DND-41 (cell line): ENCODE data around the gene TGFBR3L.

Source experiments
- ATAC-seq: fragments of 200-7000 bp; cut with Tn5 transposase; 3 replicates; pipeline ENCODE4 v1.9.1; 2021; ENCODE audit warnings: low read depth; ENCODE audit not compliant: insufficient read depth
- DNase-seq: peaks from one replicate; pipeline ENCODE4 v3.0.0-alpha.2; 2020
- H2AFZ ChIP-seq: 2 replicates; pipeline ENCODE4 v1.6.0; 2012; ENCODE audit warnings: low read depth, low read length
- H3K27ac ChIP-seq: 2 replicates; pipeline ENCODE4 v1.5.1; 2012; ENCODE audit warnings: low read length, inconsistent platforms
- H3K27me3 ChIP-seq: fragments of 200-600 bp; sonication (generic); 2 replicates; pipeline ENCODE4 v1.6.0; 2012; ENCODE audit warnings: low read length, mild to moderate bottlenecking, inconsistent platforms; ENCODE audit not compliant: insufficient read depth, poor library complexity
- H3K36me3 ChIP-seq: 2 replicates; pipeline ENCODE4 v1.5.1; 2012; ENCODE audit warnings: low read length, inconsistent platforms; ENCODE audit not compliant: insufficient read depth
- H3K4me1 ChIP-seq: 2 replicates; pipeline ENCODE4 v1.5.1; 2012; ENCODE audit warnings: mild to moderate bottlenecking, low read length; ENCODE audit not compliant: insufficient read depth
- H3K4me2 ChIP-seq: 2 replicates; pipeline ENCODE4 v1.6.0; 2012; ENCODE audit warnings: mild to moderate bottlenecking, moderate library complexity, low read length, inconsistent platforms; ENCODE audit not compliant: insufficient read depth
- H3K4me3 ChIP-seq, 2 experiments: fragments of 200-600 bp in 1 of 2; shearing (Covaris generic) in 1 of 2; 2 replicates each; pipeline ENCODE4 v1.5.1; 2012 to 2016; ENCODE audit warnings: inconsistent platforms in 2 of 2, low read length in 2 of 2, mild to moderate bottlenecking in 2 of 2, low read depth in 1 of 2, moderate library complexity in 1 of 2
- H3K79me2 ChIP-seq: 2 replicates; pipeline ENCODE4 v1.6.0; 2012; ENCODE audit warnings: low read length, inconsistent platforms; ENCODE audit not compliant: insufficient read depth
- H3K9ac ChIP-seq: 2 replicates; pipeline ENCODE4 v1.6.0; 2012; ENCODE audit warnings: low read depth, mild to moderate bottlenecking, inconsistent platforms, low read length, moderate library complexity
- H3K9me3 ChIP-seq: 2 replicates; pipeline ENCODE4 v1.5.1; 2012; ENCODE audit warnings: low read length, moderate library complexity, mild to moderate bottlenecking, inconsistent platforms; ENCODE audit not compliant: insufficient read depth, severe bottlenecking
- H4K20me1 ChIP-seq: 2 replicates; pipeline ENCODE4 v1.6.0; 2012; ENCODE audit warnings: low read length; ENCODE audit not compliant: insufficient read depth
- CTCF ChIP-seq: IDR thresholded peaks from 2 replicates; pipeline ENCODE4 v1.5.1; 2012; ENCODE audit warnings: borderline replicate concordance, low read length, moderate library complexity, mild to moderate bottlenecking; ENCODE audit not compliant: poor library complexity, severe bottlenecking; ENCODE audit errors: extremely low read depth
- EZH2 ChIP-seq: IDR thresholded peaks from 3 replicates; pipeline ENCODE4 v1.6.1; 2012; ENCODE audit warnings: borderline replicate concordance, low read depth, mild to moderate bottlenecking, moderate library complexity, low read length, inconsistent platforms; ENCODE audit not compliant: severe bottlenecking

TGFBR3L gene

GRCh38 chr19:7871437-7872305 lies 43.0 kb upstream of the TGFBR3L start:
- TF ChIP-seq CTCF, result no peak
- no peak for TF ChIP-seq EZH2
- H3K79me2 ChIP-seq, result no peaks in the 10 kb centered on the region
- peaks cover 36% of the 10 kb centered on the region for H3K4me1 ChIP-seq
- no peak overlapping the region for H3K4me3 ChIP-seq
- DNase-seq (peak; percentile 65), ATAC-seq (no peak)
- H4K20me1 ChIP-seq, result 0 out of 2 replicates have a peak, but pooled peaks cover 9% of the 10 kb centered on the region
- H3K27me3 ChIP-seq, result no peaks in the 10 kb centered on the region
- no peak overlapping the region for H2AFZ ChIP-seq
- H3K4me2 ChIP-seq, result no peak overlapping the region
- no peak overlapping the region for H3K9ac ChIP-seq
- H3K36me3 ChIP-seq, result no peaks in the 10 kb centered on the region
- H3K9me3 ChIP-seq, result no peaks in the 10 kb centered on the region
- no peak overlapping the region for H3K27ac ChIP-seq

GRCh38 chr19:7872306-7873204 lies 42.1 kb upstream of the TGFBR3L start:
- Histone ChIP-seq H3K79me2 (no peaks in the 10 kb centered on the region), H4K20me1 (0 out of 2 replicates have a peak, but pooled peaks cover 9% of the 10 kb centered on the region), H3K9ac (no peak overlapping the region), H3K27me3 (no peaks in the 10 kb centered on the region), H3K4me3 (no peak overlapping the region), H3K36me3 (no peaks in the 10 kb centered on the region), H2AFZ (no peak overlapping the region), H3K9me3 (no peaks in the 10 kb centered on the region), H3K27ac (no peak overlapping the region), H3K4me2 (no peak overlapping the region), H3K4me1 (peaks cover 36% of the 10 kb centered on the region)
- DNase-seq (no peak), ATAC-seq (no peak)
- no peak for TF ChIP-seq EZH2
- no peak for TF ChIP-seq CTCF

- Histone ChIP-seq H4K20me1 (0 out of 2 replicates have a peak, but pooled peaks cover 9% of the 10 kb centered on the region), H2AFZ (peak overlapping the region; percentile 76), H3K4me1 (peaks cover 32% of the 10 kb centered on the region), H3K36me3 (no peaks in the 10 kb centered on the region), H3K4me2 (peak overlapping the region; percentile 66), H3K9me3 (no peaks in the 10 kb centered on the region), H3K4me3 (peak overlapping the region in 1 of 2 experiments; percentile 57; a peak in 2 of 4 replicates), H3K9ac (peak overlapping the region; percentile 60), H3K27me3 (no peaks in the 10 kb centered on the region), H3K27ac (0 out of 2 replicates have a peak overlapping the region, but pooled peaks have one; percentile 44), H3K79me2 (no peaks in the 10 kb centered on the region)
- no peak for ATAC-seq
- no peak for DNase-seq
- no peak for TF ChIP-seq CTCF
- no peak for TF ChIP-seq EZH2
Measured at GRCh38 chr19:7873304-7874075, 41.1 kb upstream of the TGFBR3L start.
